Measurements from ENCODE around the gene ATAD3C.
"Not testable (repeated sequence)": the region's sequence is repeated elsewhere in the genome, so short reads cannot be mapped to it uniquely, and the experiment has no call there.

Gene ATAD3C

DNA sequence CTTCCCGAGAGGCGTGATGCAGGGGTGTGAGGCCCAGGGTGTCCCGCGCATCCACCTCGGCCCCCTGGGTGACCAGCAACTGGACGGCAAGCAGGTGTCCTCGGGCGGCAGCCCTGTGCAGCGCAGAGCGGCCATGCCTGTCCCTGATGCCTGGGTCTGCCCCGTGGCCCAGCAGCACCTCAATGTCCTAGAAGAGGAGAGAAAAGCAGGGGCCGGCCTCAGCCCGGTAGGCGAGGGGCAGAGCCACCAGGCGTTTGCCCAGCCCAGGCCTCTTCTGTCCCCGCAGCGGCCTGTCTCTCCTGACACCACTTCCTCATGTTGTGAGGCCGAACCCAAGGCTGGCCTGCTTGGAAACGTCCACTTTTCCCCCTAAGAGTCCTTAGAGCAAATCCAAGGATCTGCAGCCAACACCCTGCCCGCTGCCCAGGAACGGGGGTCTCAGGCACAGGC lies 30.1 kb upstream of the ATAD3C start:
- DNase-seq, result no peak

DNA sequence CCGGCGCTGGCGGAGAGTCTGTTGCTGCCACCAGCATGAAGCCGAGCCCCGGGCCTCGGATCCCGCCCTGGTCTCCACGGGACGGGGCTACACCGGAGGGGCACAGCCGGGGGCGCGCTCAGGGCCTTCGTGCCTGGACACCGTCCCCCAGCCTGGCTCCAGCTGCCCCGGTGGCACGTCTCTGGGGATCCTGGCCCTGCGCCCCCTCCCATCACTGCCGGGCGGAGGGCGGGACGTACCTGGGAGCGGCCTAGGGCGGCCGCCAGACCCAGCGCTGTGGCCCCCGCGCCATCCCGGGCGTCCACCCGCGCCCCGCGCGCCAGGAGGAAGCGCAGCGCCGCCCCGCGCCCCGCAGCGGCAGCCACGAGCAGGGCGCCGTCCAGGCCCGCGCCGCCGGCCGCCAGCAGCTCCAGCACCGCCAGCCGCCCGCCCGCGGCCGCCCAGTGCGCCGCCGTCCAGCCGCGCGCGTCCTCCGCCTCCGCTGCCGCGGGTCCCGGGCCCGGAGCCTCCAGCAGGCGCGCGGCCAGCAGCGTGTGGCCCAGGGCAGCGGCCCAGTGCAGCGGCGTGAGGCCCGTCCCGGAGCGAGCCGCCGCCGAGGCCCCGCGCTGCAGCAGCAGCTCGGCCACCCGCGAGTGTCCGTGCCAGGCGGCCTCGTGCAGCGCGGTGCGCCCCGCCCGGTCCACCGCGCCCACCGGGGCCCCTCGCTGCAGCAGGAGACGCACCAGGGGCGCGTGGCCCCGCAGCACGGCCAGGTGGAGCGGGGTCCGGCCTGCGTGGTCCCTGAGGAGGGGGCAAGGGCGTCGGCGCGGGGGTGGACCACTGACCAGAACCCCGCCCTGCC lies 29.5 kb upstream of the ATAD3C start:
- no peak for DNase-seq

DNA sequence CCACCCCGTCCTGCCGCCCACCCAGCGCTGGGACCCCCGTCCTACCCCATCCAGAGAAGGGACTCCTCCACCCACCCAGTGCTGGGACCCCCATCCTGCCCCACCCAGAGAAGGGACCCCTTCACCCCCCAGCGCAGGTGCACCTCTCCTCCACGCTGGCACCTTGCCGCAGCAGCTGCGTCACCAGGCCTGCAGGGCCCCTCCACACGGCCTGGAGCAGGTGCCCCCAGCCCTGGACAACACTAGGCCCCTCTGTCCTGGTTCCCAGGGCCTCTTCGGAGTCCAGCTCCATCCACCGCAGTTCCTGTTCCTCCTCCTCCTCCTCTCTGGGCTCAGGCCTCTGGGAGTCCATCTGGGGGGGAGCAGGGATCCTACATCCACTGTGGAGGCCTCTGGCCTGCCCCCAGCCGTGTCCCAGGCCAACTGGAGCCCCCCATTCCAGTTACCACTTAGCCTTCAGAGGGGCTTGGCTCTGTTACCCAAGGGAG lies 28.8 kb upstream of the ATAD3C start:
- DNase-seq, result no peak

DNA sequence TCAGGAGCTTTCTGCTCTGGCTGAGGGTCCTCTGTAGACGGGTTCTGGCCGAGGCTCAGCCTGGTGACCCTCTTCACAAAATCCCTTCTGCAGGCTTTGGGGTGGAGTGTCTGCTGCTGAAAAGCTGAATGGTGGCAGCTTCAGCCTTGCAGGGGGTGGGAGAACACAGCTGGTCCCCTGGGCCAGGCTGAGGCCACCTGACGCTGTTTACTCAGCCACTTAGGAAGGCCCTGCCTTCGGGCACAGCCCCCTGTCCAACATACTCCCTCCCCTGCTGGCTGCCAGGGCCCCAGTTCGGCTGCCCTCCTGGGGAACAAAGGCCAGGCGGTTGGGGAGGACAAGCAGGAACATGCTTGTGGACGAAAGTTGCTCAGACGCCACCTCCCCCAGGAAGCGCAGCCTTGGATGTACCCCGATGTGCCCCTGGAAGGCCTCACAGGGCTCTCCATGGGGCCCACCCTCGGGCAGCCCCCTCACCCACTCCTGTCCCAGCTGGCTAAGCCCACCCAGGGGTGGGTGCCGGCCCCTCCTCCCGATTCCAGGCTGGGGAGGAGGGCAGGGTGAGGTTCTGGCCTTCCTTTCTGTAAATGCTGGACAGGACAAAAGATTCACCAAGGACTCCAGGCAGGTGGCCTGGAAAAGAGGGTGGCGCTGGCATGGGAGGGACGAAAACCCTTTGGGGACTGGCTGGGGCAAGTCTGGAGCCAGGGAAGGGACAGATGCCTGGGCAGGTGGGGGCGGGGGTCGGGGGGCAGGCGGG lies 28.2 kb upstream of the ATAD3C start, which contains the start of gene ANKRD65:
Gene ANKRD65, minus strand, starts transcription at position 130 of the 760 bp plus-strand sequence. CDS start 271 bp downstream, outside the sequence.
- no peak for DNase-seq

DNA sequence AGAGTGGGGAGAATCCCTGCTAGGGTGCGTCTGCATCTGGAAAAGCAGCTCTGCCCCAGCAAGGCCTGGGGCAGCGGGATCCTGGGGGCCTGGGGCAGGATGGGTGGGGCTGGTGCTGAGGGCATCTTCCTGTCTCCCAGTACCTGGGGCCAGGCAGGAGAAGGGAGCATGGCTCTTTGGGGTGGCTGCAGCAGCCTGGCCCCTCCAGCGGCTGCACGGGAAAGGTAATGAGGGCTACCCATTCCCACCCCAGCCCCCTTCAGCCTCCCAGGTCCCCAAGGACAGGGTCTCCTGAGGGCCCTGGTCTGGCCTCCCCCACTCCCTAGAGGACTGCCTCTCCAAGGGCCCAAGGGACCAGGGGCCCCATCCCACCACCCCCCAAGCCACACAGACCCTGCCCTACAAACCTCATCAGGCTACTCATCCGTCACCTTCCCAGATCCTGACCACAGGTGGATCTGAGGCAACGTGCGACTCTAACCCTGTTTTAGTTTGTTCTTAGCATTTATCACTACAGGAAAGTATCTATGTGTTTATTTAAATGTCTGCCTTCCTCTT lies 27.5 kb upstream of the ATAD3C start:
- no peak for DNase-seq

DNA sequence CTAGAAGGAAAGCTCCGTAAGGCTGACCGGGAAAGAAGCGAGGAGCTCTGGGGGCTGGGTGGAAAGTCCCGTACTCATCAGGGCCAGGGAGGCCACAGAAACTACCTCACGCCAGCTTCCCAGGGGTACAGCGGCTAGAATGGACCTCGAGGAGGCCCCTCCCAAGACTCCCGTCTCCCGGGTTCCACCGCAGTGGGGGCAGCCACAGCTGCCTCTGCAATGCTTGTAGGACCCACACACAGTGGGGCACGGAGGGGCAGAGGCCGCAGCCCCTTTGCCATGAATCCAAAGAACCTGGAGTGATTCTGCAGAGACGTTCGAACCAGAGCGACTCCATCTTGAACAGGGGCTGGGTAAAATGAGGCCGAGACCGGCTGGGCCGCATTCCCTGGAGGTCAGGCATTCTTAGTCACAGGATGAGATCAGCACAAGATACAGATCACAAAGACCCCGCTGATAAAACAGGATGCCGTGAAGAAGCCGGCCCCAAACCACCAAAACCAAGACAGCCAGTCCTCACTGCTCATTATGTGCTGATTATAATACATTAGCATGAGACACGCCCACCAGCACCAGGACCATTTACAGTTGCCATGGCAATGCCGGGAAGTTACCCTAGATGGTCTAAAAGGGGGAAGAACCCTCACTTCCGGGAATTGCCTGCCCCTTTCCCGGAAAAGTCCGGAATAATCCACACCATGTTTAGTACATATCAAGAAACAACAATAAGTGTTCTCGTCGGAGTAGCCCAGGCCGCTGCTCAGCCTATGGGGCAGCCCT lies 26.8 kb upstream of the ATAD3C start:
- no peak for DNase-seq

DNA sequence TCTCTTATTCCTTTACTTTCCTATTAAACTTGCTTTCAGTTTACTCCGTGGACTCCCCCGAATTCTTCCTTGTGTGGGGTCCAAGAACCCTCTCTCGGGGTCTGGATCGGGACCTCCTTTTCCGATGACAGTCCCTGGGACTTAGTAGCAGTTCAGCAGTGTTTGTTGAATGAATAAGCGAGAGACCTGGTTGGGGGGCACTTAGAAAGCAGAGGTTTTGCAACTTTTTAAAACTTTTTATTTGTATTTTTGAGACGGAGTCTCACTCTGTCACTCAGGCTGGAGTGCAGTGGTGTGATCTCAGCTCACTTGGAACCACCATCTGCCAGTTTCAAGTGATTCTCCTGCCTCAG lies 26.3 kb upstream of the ATAD3C start:
- no peak for DNase-seq

DNA sequence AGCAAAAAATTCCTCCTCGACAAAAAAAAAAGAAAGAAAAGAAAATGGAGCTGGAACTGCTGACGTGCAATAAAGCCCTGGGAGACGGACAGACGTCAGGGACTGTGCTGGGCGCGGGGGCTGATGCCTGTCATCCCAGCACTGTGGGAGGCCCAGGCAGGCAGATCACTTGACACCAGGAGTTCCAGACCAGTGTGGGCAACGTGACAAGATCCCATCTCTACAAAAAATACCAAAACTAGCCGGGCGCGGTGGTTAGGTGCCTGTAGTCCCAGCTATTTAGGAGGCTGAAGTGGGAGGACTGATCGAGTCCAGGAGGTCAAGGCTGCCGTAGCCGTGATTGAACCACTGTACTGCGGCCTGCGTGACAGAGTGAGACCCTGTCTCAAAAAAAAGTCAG lies 24.8 kb upstream of the ATAD3C start:
- DNase-seq, result no peak

DNA sequence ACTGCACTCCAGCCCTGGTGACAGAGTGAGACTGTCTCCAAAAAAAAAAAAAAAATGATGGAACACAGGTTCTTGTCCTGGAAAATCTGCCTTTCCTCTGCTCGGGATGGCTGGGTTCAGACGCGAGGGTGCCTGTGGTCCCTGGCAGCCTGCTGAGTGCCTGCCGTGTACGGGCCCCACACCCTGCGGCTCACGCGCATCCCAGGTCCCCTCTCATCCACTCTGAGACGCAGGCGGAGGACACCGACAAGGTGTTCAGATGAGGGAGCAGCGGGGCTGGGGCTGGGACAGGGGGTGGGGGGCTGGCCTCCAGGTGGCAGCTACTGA lies 24.1 kb upstream of the ATAD3C start:
- DNase-seq, result no peak

DNA sequence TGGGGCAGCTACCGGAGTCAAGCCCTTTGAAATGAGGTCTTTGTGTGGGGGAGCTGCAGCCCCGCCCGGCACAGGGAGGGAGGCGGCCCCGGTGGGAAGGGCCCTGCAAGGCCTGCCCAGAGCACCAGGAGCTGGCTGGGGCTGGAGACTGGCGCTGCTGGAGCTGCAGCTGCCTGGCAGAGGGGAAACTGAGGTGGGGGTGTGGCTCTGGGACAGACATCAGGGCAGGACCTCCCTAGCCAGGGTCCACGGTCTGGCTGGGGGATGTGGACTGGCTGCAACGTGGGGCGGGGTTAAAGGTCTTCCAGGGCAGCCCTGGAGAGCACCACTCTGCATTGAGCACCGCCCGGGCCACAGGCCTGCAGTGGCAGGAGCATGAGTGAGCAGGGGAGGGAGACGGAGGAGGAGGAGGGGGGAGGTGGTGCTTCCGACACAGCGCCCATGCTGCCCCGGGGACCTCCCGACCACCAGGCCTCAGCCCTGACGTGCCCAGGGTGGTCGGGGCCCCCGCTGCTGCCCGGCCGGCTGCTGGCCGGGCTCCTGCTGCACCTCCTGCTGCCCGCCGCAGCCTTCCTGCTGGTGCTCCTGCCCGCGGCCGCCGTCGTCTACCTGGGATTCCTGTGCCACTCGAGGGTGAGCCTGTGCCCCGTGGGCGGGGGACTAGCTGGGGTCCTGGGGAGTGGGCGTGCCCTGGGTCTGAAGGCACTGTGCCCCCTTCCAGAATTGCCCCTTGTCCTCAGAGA lies 23.6 kb upstream of the ATAD3C start:
- DNase-seq, result peak; percentile 54

DNA sequence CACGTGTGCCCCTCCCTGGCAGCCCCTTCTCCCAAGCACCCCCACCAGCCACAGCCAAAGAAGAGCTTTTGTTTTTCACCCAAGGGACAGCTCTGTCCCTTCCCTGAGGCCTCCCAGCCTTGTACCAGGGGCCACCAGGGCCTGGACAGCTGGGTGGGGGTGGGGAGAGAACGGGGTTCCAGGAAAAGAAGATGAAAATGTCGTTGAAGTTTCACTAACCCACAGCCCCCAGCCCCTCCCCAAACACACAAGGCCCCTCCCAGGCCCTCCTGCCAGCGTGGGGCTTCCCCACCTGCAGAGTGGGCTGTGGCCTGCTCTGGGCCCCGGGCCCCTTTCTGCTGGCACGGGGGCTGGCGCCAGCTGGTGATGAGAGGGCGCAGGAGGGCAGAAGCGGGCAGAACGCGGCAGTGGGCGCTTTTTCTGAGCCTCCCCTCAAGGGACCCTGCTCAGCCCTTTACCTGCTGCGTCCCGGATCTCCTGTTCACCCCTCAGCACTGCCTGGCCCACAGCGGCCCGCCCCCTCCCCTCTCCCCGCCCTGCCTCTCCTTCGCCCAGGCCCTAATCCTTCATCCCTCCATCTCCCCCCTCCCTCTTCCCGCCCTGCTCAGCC lies 22.9 kb upstream of the ATAD3C start:
- DNase-seq, result peak; percentile 55

DNA sequence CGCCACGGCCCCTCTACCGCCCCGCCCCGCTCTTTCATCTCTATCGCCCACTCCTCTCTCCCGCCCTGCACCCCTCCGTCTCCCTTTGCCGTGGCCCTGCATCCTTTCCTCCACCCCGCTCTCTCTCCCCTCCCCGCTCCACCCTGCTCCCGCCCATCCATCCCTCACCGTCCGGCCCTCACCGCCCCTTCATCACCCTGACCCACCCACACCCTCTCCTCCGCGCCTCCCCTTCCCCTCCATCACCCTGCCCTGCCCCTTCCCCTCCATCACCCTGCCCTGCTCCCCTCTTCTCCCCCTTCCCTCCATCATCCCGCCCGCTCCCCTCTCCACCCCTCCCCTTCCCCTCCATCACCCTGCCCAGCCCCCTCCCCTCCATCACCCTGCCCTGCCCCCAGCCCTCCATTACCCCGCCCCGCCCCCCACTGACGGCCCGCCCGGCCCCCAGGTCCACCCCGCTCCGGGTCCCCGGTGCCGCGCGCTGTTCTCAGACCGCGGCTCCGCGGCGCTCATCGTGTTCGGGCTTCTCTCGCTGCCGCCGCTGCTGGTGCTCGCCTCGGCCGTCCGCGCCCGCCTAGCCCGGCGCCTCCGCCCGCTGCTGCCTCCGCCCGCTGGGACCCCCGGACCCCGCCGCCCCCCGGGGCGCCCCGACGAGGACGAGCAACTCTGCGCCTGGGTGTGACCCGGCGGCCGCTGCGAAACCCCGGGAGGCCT lies 22.2 kb upstream of the ATAD3C start:
- peak; percentile 52 for DNase-seq

DNA sequence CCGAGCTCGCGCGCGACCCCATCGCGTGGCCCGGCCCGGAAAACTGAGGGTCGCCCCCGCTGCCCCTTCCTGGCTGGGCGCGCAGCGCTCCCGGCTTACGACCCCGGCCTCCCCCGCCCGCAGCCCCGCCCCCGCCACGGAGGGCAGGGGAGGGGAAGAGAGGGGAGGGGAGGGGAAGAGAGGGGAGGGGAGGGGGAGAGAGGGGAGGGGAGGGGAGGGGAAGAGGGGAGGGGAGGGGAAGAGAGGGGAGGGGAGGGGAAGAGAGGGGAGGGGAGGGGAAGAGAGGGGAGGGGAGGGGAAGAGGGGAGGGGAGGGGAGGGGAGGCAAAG lies 21.7 kb upstream of the ATAD3C start:
- DNase-seq, result no peak

DNA sequence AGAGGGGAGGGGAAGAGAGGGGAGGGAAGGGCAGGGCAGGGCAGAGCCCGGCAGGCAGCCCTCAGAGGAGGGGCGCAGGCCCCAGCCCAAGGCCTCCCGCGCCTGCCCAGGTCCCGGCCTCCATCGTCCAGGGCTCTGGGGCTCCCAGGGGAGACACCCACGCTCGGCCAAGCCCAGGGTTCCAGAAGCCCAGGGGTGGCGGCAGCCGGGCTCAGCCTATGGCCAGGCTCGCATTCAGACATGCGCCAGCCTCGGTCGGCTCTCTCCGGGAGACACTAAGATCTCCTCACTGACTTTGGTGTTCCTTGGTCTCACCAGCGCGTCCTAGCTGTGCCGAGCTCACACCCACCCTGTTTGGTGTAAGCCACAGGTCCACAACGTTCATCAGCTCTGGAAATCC lies 21.3 kb upstream of the ATAD3C start:
- DNase-seq, result no peak

DNA sequence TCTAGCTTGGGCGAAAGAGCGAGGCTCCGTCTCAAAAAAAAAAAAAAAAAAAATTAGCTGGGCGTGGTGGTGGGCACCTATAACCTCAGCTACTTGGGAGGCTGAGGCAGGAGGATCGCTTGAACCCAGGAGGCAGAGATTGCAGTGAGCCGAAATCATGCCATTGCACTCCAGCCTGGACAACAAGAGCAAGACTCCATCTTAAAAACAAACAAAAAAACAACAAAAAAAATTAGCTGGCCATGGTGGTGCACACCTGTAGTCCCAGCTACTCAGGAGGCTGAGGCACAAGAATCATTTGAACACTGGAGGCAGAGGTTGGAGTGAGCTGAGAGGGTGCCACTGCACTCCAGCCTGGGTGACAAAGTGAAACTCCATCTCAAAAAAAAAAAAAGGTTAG lies 20.5 kb upstream of the ATAD3C start:
- not testable (repeated sequence) for DNase-seq

DNA sequence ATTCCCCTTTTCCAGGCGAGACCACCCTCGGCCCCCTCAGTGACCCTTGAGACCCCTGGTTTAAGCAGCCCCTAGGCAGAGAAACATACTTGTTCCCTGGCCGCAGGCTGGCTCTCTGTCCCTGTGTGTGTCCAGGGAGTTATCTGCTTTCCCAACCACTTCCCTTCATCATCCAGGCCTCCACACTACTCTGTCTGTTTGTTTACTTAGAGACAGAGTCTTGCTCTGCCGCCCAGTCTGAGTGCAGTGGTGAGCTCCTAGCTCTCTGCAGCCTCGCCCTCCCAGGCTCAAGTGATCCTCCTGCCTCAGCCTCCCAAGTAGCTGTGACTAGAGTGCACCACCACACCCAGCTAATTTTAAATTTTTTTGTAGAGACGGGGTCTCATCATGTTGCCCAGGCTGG lies 19.8 kb upstream of the ATAD3C start:
- no peak for DNase-seq

DNA sequence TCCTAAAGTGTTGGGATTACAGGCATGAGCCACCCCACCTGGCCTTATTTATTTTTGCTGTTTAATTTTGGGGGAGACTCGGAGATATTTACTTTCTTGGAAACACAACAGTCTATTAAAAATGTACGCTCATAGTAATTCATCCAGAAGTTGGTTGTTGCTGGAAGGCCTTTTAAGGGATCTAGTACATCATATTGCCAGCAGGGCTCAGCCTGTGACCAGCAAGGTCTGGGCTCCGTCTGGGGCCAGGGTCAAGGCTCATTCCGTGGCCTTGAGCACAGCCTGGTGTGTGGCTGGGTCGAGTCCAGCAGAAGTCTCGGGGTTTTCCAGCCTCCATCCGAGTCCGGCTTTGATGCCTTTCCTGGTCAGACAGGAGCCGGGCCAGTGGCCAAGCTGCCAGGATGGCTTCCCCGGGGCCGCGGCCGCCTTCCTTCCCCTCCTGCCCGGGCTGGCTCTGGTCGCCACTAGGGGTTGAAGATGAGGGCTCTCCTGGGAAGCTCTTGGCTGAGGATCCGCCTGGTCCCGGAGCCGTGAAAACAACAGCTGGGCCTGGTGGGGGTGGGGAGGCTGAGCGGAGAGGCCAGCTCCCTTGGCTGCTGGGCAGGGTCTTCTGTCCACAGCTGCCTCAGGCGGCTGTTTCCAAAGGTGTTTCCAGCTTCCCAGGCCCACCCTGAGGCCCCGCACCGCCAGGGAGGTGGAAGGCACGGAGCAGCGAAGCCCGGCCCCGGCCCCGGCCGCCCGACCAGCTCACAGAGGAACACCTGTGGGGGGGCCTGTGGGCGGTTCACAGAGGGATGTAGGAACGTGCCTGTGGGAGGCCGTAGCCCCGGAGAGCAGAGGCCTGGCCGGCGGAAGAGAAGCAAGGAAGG lies 19.1 kb upstream of the ATAD3C start:
- no peak for DNase-seq

DNA sequence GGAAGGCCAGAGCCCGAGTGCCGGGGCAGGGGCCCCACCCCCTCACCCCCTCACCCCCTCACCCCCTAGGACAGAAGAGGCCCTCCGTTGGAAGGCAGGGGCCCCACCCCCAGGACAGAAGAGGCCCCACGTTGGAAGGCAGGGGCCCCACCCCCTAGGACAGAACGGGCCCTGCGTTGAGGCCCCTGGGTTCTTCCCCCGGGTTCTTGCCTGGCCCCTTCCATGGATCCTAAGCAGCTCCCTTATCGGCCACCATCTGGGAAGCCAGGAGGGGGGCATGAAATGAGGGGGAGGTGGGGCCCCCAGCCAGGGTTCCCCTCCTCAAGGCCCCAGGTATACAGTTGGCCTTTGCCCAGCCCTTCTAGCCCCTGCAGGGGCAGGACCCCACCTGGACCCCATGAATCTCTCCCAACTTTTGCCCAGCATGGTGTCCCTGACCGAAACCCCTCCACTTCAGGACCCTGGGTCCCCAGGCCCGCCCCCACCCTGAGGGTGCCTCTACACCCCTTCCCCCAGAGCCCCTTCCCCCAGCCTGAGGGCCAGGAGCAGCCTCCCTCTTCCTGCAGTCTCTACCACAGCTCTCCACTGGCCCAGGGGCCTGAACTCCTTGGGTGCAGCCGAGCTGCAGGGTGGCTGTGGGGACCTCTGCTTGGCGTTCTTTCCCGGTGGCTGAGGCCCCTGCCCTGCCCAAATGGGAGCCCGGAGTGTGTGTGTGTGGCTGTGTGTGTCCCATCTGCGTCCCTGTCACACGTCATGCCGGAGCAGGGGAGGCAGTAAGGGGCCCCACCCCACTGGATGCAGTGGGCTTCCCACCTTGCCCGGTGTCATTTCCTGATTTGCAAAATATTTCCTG lies 18.3 kb upstream of the ATAD3C start:
- DNase-seq, result no peak

DNA sequence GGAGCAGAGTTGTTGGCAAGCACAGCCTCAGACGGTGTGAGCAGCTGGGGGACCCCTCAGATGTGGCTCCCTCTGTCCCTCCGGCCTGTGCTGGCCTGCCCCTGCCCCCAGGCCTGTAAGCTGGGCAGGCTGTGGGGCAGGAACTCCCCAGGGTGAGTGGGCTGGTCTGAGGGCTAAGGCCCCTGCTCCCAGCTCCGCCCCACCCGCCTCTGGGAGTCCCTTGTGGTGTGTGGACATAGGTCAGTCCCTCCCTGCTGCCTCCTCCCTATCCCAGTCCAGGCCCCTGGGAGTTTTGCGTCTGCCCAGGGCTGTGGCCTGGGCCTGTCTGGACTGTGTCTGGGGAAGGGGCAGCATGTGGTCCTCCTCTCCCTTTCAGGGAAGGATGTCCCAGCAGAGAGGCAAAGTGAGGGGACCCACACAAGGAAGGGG lies 17.6 kb upstream of the ATAD3C start:
- no peak for DNase-seq

Measured in activated CD8-positive, alpha-beta memory T cell treated with anti-CD3 and anti-CD28 coated beads, Interleukin-2, amount 50 U/mL, for 48 hours (primary cell).